NCI-H1436 treated with DMSO at 0.1 percent for 48 hours (cell line): Measurements from ENCODE around the gene ANHX.
"Not testable (repeated sequence)": the region's sequence is repeated elsewhere in the genome, so short reads cannot be mapped to it uniquely, and the experiment has no call there.

Experiments used
- DNase-seq: peaks from one replicate; lab custom pipeline; 2025; lab: John Stamatoyannopoulos, UW

Gene ANHX

GRCh38 chr12:133235401-133236112 is at the start of gene ANHX:
Gene ANHX, minus strand, starts transcription at chr12:133235877. Its CDS starts 1,521 bp downstream, at chr12:133234356.
- DNase-seq = no peak

- not testable (repeated sequence) for DNase-seq
Observed at GRCh38 chr12:133264668-133265067, 29.0 kb upstream of the ANHX start.

GRCh38 chr12:133264173-133264572 is 28.5 kb upstream of the ANHX start:
- DNase-seq = no peak

DNA sequence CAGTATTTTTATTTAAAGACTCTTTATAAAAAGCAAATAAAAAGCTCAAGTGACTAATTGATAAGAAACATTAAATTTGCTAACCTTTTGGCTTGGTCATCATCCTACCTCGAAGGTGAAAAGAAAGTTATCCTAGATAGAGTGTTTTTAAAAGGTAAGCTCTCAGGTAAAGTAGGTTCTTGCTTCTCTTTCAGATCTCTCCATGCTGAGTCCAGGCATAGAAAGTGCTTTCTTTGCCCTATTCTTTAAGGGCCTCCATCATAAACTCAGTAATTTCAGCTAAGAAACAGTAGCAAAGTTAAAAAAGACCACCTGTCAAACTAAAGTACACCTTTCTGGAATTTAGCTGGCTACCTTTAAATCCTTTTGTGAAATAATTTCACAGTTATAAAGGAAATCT is 20.6 kb upstream of the ANHX start:
- DNase-seq = no peak

DNA sequence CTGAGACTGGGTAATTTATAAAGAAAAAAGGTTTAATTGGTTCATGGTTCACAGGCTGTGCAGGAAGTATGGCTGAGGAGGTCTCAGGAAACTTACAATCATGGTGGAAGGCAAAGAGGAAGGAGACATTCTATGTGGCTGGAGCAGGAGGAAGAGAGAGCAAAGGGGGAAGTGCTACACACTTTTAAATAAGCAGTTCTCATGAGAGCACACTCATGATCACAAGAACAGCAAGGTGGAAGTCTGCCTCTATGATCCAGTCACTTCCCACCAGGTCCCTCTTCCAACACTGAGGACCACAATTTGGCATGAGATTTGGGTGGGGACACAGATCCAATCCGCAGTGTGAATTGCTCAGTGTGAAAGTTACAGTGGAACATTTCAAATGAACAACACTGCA is 20.2 kb upstream of the ANHX start:
- not testable (repeated sequence) for DNase-seq

DNA sequence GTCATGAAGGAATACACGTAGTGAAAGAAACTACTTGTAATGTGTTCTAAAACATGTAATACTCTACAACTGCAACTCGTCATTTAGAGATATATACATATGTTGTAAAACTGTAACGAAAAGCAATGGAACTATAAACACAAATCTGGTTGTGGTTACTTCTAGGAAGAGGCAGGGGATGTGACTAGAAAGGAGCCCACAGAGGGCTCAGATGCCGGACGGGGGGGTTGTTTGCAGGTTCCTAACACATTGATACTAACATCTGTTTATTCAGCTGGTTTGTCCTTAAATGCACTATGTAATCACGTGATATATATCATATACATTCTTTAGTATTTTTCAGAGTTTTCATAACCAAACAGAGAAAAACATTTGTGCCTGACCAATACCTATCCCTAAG is 16.1 kb upstream of the ANHX start:
- DNase-seq = no peak

DNA sequence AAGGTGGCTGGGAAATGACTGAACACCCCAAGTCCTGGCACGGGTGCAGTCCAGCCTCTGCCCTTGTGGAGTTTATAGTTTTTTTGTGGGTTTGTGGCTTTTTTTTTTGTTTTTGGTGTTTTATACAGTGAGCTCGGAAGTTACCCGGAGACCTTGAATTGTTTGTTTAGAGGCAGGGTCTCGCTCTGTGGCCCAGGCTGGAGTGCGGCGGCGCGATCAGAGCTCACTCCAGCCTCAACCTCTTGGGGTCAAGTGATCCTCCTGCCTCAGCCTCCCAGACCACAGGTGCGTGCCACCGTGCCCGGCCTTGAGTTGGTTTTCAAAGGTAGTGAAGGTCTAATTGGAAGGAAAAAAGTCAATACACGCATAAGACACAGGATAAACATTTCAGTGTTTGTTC is 879 bp upstream of the ANHX start:
- DNase-seq = no peak

GRCh38 chr12:133236144-133236543 is 467 bp upstream of the ANHX start:
- no peak for DNase-seq

DNA sequence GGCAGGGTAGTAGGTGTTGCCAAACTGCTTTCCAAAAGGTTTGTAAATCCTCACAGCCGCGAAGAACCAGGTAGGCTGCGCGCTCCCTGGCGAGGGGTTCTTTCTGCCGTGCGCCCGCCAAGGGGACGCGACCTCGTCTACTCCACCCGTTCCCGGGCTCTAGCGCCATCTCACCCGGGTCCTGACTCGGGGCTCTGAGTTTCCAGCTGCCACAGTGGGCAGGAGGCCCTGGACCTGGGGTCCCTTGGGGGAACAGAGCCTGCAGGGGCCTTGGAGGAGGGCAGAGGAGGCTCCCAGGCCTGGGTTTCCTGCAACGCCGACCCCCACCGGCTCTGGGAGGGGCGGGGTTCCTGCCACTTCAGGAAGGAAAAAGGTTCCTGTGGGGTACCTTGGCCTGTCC is 706 bp downstream of the ANHX start:
- no peak for DNase-seq

DNA sequence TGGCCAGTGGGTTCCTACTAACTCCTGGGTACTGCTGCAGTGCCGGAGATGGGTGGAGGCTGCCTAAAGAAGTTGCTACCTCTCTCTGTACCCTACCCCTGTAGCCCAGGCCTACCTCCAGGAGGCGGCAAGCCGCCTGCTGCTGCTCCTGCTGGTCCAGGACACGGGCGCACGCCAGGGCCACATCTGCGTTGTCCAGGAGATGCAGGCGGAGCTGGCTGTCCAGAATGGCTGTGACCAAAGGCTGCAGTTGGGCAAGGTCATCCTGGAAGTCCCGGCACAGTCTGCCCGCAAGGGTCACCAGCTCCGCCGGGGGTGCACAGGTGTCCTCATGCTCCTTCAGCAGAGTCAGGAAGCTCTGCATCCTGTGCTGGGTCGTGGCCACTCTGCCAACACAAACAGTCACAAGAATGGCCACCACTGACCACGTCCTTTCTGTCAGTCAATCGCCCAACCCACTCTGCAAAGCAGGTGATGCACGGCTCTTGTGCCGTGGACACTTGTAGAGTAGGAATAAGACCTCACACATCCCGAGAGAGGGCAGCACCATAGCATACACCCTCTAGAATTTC is 1.6 kb downstream of the ANHX start:
- DNase-seq = no peak

GRCh38 chr12:133233006-133233405 is 2.7 kb downstream of the ANHX start:
- no peak for DNase-seq

- DNase-seq = no peak
Observed at GRCh38 chr12:133231001-133231400, 4.7 kb downstream of the ANHX start.

DNA sequence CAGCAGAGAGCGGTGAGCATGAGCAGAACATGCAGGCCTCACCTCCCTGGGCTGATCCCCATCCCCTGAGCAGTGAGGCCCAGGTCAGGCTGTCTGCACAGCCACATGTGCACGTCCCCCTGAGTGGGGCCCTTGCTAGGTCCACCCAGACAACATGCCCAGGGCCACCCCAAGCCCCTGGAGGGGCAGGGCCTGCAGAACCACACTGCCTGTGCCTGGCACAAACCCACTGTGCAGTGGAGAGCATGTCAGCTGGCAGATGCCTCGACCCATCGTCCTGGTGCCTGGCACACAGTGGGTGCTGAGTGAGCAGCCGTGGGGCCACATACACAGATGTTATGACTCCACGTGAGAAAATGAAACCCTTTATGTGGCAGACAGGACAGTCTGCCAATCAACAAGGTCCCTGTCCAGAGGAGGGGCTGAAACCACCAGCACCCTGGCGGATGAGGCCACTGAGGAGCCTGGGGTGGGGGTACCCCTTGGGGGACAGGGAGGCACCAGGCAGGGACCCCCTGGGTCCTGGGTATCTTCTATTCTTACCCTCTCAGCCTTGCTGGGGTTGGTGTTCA is 8.3 kb downstream of the ANHX start:
- DNase-seq = no peak

GRCh38 chr12:133226690-133227089 is 9.0 kb downstream of the ANHX start:
- DNase-seq = no peak

DNA sequence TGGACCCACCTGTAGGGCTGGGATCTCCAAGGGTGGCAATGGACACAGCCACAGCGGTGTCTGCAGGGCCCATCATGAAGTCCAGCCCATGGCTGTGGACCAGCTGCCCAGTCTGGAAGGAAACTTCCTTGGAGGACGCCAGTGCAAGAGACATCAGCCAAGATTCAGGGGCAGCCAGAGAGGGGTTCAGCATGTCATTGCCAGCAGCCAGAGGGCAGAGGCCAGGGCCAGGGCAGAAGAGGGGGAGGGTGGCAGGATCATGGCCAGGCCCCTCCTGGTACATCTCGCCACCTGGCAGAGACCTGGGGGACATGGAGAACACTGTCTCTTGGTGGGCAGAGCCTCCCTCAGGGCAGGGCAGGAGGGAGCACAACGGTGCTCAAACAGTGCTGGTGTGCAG is 10.2 kb downstream of the ANHX start:
- no peak for DNase-seq

DNA sequence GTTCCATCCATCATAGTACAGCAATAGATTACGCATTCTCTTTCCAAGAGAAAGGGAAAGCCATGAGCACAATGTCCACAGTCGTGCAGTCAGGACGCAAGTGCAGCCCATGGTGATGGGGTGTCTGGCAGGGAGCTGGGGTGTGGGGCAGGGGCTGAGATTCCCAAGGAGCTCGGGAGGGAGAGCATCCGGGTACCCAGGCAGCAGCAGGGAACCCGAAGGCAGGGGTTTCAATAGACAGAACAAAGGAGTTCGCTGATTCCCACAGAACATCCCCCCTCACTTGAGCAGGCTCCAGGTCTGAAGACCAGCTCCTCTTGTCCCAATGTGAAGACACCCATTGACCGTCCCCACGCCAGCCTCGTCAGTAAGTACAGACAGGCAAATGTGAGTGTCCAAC is 13.5 kb downstream of the ANHX start:
- no peak for DNase-seq

- DNase-seq = no peak
Observed at GRCh38 chr12:133221241-133221640, 14.4 kb downstream of the ANHX start.

DNA sequence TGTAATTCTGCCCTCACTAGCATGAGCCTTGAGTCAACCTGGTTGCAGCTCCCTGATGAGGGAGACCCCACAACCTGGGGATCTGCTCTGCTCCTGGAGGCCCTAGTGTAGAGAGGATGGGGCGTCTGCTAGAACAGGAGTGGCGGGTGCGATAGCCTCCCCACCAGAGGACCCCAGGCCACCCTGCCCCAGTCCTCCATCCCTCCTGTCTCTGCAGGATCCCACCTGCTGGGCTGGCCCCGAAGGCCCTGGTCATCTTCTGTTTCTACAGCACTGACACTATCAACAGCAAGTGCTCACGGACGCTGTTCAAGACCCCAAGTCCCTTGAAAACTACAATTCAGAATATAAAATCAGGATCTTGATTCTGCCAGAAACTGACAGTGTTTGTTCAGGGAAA is 15.2 kb downstream of the ANHX start:
- DNase-seq = no peak

- no peak for DNase-seq
Observed at GRCh38 chr12:133217219-133217618, 18.5 kb downstream of the ANHX start.

GRCh38 chr12:133215724-133216123 is 20.0 kb downstream of the ANHX start:
- no peak for DNase-seq

- DNase-seq = no peak
Observed at GRCh38 chr12:133206390-133206789, 29.3 kb downstream of the ANHX start.

DNA sequence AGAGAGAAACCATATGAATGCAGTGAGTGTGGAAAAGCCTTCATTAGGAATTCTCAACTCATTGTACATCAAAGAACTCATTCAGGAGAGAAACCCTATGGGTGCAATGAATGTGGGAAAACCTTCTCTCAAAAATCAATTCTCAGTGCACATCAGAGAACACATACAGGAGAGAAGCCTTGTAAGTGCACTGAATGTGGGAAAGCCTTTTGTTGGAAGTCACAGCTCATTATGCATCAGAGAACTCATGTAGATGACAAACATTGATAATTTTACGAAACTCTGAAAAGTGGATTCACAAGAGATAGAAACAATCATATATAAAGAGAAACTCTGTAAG is 31.4 kb downstream of the ANHX start:
- no peak for DNase-seq

DNA sequence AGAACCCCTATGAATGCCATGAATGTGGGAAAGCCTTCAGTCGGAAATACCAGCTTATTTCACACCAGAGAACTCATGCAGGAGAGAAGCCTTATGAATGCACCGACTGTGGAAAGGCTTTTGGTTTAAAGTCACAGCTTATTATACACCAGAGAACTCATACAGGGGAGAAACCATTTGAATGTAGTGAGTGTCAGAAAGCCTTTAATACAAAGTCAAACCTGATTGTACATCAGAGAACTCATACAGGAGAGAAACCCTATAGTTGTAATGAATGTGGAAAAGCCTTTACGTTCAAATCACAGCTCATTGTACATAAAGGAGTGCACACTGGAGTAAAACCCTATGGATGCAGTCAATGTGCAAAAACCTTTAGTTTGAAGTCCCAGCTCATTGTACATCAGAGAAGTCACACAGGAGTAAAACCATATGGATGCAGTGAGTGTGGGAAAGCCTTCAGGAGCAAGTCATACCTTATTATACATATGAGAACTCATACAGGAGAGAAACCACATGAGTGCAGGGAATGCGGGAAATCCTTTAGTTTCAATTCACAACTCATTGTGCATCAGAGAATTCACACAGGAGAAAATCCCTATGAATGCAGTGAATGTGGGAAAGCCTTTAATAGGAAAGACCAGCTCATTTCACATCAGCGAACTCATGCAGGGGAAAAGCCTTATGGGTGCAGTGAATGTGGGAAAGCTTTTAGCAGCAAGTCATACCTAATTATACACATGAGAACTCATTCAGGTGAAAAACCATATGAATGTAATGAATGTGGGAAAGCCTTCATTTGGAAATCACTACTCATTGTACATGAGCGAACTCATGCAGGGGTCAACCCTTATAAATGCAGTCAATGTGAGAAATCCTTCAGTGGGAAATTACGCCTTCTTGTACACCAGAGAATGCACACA is 32.1 kb downstream of the ANHX start:
- no peak for DNase-seq
